HK-2 (cell line): Measurements from ENCODE around the gene DMRT1.

ENCODE experiments used
- DNase-seq: peaks from one replicate; pipeline ENCODE4 v3.0.0-alpha.2; 2018; ENCODE audit not compliant: unreplicated experiment

The DMRT1 gene

GRCh38 chr9:971901-972500, 130.5 kb downstream of the DMRT1 start:
- DNase-seq = no peak

DNA sequence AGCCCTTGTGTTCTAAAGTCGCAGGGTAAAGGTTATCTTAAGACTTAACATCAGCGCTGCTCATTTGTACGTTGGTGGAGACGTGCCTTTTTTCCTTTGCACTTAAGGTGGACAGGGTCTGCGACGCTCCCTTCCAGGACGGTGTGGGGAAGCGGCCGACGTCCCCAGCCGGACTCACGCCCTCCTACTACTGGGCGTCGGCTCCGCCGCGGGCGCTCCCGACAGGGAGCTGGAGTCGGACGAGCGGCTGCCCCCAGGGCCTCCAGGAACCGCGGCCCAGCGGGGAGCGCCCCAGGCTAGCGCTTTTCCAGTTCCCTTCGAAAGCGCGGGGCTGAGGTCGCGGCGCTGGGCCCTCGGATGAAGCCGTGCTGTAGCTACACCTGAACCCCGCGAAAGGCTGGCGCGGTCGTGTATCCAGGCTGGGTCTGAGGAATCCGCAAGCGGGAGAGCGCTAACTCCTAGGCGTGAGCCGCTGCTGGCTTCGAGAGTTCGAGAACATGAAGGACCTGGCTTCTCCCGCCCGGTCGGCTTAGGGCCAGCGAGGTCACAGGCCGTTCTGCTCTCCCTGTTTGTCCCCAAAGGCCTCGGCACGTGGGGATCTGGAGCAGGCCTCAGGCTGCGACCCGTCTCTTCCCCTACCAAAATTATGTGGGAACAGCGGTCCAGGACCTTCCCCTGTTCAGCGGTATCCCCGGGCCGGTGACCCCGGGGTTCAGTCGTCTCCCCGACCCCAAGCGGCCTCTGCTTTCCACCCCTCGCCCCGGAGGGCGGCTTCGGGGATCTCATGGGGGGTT, 131.2 kb downstream of the DMRT1 start:
- no peak for DNase-seq

GRCh38 chr9:973295-973834, 131.9 kb downstream of the DMRT1 start:
- DNase-seq = no peak

DNA sequence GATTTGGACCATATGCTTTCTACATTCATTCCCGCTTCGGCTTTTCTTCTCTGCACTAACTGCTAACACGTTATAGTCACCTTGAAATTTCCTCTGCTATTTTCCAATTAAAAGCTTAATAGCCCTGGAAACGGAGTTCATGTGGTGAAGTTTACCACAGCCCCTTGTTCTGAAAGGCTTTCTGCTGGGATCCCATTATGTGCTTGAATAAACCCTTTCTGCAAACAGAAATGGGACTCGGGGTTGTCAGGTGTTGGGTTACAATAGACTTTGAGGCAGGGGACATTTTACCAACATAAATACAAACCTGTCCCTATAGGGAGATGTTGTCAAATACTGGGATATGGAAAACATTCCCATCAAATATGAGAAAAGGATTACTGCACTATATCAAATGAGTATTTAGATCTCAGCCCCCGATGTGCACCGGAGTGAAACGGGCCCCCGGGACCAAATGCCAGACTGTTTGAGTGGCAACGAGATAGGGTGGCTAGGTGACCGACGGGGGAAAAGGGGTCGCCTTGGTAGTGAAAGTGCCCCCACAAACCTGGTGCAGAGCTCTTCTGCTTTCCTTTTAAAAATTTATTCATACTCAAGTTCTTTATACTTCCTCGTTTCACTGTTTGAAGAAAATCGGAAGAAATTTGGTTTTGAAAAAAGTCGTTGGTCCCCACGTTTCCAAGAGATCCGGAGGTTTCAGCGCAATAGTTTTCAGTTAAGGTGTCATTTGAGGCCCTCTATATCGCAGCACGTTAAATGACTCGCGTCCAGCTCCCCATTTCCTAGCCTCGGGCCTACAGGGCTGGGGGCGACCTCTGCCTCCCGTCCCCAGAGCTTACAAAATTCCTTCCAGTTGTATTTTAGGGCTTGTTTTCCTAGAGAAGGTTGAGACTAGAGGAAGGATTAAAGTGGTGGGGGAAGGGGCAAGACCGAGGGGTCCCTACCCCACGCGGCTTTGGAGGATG, 132.8 kb downstream of the DMRT1 start:
- DNase-seq = no peak

- no peak for DNase-seq
Measured at GRCh38 chr9:974996-975739, 133.7 kb downstream of the DMRT1 start.

DNA sequence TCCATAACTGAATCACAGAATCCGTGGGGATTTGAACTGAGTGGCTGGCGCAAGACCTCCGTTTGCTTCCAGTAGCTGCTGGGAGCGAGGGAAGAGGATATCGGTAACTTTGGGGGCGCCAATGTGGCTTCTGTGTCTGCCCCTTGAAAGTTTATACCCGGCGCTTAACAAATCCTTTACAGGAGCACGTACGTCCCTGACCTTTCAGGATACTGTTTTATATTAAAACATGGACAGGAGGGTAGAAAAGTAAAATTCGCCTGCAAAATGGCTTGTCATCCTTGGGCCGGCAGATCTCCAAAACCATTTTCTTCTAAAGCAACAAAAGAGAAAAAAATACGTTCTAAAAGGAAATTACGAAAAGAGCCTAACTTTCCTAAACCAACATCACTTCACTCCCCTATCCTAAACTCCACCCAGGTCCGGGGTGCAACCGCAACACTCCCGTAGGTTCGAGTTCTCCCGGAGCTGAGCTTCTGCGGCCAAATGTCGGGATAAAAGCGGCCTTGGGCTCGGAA, 134.3 kb downstream of the DMRT1 start:
- no peak for DNase-seq

DNA sequence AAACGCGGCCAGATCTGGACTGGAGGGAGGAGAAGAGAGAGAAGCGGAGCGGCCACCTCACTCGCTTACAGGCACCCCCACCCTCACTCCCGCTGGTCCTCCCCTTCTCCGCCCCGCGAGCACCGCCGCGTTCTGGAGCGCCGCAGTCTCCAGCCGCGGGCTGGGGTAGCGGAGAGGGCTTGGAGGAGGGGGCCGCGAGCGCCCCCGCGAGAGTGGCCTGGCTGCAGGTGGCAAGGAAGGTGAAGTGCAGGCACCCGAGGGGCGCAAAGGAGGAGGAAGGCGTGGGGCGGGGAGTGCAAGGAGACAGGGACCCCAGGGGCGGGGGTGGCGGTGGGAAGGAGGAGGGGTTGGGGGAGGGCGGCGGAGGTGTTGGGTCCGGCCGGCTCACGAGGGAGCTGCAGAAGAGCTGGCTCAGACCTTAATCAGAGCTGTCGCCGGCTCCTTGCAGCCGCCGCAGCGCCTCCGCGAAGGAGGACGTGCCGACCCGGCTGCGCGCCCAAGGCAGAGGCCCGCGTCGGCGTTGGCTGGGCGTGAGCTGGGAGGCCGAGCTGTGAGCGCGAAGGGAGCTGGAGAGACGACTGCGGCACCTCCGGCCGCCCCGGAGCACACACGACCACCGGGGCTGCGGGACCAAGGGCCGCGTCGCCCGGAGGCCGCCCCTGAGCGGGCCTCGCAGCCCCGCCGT, 134.9 kb downstream of the DMRT1 start, which contains the start of gene DMRT3:
DMRT3 (plus strand) TSS at position 398 of the 685 bp plus-strand sequence. CDS start 347 bp downstream, outside the sequence.
- no peak for DNase-seq

GRCh38 chr9:976943-977837, 135.7 kb downstream of the DMRT1 start:
- DNase-seq = no peak

GRCh38 chr9:977838-978830, 136.6 kb downstream of the DMRT1 start:
- DNase-seq = no peak

DNA sequence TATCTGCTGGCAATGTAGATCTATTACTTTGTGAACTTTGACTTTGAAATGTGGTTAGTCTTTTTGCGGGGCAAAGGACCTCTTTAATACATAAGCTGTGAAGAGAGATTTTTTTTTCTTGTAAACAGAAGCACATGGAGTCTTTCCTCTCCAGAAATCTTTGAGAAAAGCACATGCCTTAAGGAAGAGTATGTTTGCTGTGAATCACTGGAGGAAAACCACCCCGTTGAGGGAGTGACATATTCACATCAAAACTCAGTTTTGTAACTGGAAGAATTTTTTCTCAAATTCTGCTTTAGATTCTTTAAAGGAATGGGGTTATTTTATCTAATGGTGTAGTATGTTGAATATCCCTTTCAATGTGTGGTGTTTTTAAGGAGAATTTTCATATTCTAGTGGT, 138.5 kb downstream of the DMRT1 start:
- DNase-seq = no peak

DNA sequence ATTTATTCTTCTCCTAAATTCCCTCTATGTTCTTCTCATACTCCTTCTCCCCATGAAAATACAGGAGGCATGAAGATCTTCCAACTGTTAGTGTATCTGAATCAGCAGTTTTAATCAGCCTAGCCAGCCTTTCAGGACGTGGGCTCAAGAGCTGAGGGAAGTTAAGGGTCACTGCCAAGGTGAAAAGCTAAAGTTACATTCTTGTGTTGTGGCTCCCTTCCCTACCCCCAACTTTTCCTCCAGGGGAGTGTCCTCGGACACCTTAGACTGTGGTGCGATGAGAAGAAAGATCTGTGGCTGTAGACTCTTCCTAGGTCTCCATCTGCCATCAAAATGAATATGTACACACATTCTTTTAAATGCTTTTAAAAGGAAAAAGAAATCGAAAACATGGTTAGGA, 139.1 kb downstream of the DMRT1 start:
- no peak for DNase-seq

DNA sequence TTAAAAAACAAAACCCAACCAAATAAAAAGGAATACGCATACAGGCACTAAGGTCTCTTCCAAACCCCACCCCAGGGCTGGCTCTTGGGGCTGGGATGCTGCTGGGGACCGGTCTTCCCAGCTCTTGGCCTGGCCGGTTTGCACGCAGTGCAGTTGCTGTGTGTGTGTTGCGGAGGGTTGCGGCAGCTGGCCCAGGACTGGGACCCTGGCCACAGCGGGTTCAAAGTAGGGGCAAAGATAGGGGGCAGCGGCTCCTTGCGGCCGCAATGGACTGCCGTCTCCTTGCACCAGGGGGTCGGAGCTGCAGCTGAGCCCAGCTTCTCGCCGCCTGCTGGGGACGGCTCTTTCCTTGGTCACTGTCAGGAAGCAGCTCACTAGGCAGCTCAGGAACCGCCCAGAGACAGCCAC, 140.0 kb downstream of the DMRT1 start:
- DNase-seq = no peak

GRCh38 chr9:982394-983230, 141.1 kb downstream of the DMRT1 start:
- DNase-seq = no peak

GRCh38 chr9:994005-994404, 152.5 kb downstream of the DMRT1 start:
- no peak for DNase-seq

DNA sequence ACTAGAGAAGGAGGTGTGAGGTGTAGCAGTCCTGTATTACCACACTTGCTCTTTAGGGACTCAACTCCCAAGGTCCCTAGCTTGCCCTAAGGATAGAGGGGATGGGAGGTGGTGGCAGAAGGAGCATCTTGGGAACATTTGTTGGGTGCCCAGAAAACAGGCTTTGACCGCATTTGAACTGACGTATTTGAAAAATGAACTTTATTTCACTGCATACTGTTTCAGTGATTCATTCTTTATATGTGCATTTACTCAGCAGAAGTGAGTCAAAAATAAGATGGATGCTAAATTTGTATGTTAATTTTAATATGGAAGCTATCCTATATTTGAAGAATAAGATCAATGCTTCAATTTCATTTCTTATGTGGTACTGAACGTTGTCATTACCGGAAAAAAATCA, 153.7 kb downstream of the DMRT1 start:
- DNase-seq = no peak

DNA sequence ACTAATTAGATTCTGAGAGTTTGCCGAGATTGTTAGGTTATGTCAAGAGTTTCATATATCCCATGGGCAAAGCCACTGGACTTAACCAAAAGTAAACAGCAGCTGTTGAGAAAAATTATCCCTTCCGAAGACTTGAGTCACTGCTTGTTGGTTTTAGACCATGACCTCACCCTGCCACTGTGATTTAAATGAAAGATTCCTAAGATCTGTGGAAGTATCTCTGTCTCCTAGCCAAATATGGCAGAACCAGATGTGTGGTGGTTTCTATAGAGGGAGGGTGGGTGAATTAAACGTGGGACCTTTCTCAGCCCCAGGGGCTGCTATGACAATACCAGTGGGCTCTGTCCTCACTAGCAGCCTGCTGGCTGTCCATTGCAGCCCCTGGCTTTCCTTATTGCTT, 154.3 kb downstream of the DMRT1 start:
- DNase-seq = no peak
